Tibial nerve (tissue), 4 donors: ENCODE data around the gene HSF5.

Experiments used
- CTCF ChIP-seq, 5 experiments: fragments of 200-600 bp in 3 of 5; fragments of 450-650 bp in 2 of 5; sonication (generic) in 3 of 5; IDR thresholded peaks; one replicate each; pipeline ENCODE4 v1.5.1; 2016 to 2019; ENCODE audit warnings: antibody characterized with exemption in 5 of 5, mild to moderate bottlenecking in 3 of 5, moderate library complexity in 2 of 5
- EP300 ChIP-seq, 2 donors: sonication (generic); formaldehyde crosslinking; IDR thresholded peaks; one replicate each; pipeline ENCODE4 v1.6.1; 2017; ENCODE audit warnings: antibody characterized with exemption in 2 of 2, mild to moderate bottlenecking in 1 of 2
- POLR2A ChIP-seq, 2 donors: fragments of 450-650 bp; IDR thresholded peaks; one replicate each; pipeline ENCODE4 v1.6.1; 2017; ENCODE audit warnings: antibody characterized with exemption in 2 of 2, mild to moderate bottlenecking in 2 of 2, moderate library complexity in 2 of 2

DNA sequence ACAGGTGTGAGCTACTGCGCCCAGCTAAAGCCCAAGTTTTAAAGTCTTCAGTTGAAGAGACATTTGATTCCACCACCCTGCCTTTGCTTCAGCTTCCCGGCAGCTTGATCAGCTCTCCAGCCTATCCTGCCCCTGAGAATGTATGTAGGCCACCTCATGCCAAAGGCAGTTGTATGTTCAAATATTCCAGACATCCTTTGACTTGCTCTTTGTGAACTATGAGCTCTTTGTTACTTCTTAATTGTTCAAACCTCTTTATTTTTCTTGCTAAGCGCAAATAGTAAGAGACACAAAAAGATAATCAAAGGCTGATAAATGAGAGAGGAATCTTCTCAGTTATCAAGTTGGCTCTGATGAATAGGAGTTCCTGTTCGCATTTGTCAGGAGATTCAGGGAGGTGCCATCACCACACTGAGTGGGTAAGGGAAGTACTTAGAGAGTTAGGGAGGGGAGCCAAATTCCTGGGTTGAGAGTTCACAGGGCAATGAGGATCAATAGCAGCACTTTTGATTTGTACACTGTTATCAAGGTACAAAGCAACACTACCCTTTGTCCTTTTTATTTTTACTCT is 104.2 kb downstream of the HSF5 start:
- TF ChIP-seq CTCF (IDR thresholded peaks at IDR 0.05) (no peak), POLR2A (IDR thresholded peaks at IDR 0.05) (no peak), EP300 (IDR thresholded peaks at IDR 0.05) (no peak)
